Activated CD4-positive, alpha-beta memory T cell treated with anti-CD3 and anti-CD28 coated beads, Interleukin-2, amount 10 ng/mL, durations not matched to agents 7 days and 5 days (primary cell): Measurements from ENCODE around the gene AHNAK. TPM values are rescaled to one million over a fixed set of nuclear protein-coding genes. Genes with fewer than 3 reads are reported as not detected.

ENCODE experiments used
- CTCF ChIA-PET: fragments of 350-600 bp; sonication (Branson Sonifier 250); formaldehyde crosslinking; loops from one replicate; lab custom pipeline; 2021; ENCODE audit warnings: antibody characterized with exemption, inconsistent platforms; lab: Charles Lee
- POLR2A ChIA-PET: fragments of 350-600 bp; sonication (Branson Sonifier 250); formaldehyde crosslinking; loops from one replicate; lab custom pipeline; 2021; ENCODE audit warnings: antibody characterized with exemption; lab: Charles Lee
- DNase-seq: peaks from one replicate; pipeline ENCODE4 v3.0.0-alpha.2; 2020
- H3K27ac Mint-ChIP-seq: one replicate; pipeline ENCODE4 v1.8.0; 2021; ENCODE audit warnings: mild to moderate bottlenecking, mixed read lengths
- H3K27me3 Mint-ChIP-seq: one replicate; pipeline ENCODE4 v1.8.0; 2021; ENCODE audit warnings: mixed read lengths
- H3K36me3 Mint-ChIP-seq: one replicate; pipeline ENCODE4 v1.8.0; 2021; ENCODE audit warnings: low read depth, mixed read lengths
- H3K4me1 Mint-ChIP-seq: one replicate; pipeline ENCODE4 v1.8.0; 2021; ENCODE audit warnings: mixed read lengths
- H3K4me3 Mint-ChIP-seq: one replicate; pipeline ENCODE4 v1.8.0; 2021; ENCODE audit warnings: mild to moderate bottlenecking, mixed read lengths
- H3K9me3 Mint-ChIP-seq: one replicate; pipeline ENCODE4 v1.8.0; 2021; ENCODE audit warnings: mixed read lengths
- total RNA-seq, 2 experiments: library from RNA; stranded (reverse); gene quantifications; one replicate each; pipeline ENCODE4 v1.2.3, GENCODE V29; 2021

AHNAK gene
- total RNA-seq, 2 experiments from 2014 or later = 323 to 360 TPM

- no peak overlapping the region for H3K27ac Mint-ChIP-seq
- peaks cover 5% of the 10 kb centered on the region for H3K4me1 Mint-ChIP-seq
- no peaks in the 10 kb centered on the region for H3K9me3 Mint-ChIP-seq
- no peak for DNase-seq
- ChIA-PET CTCF (interaction anchor here (1.5 to 3.0 kb wide), 2 partner anchors 14 to 18 kb away, joined by 5 to 18 read pairs; no protein-coding TSS in a partner anchor), POLR2A (interaction anchor here (1.3 to 1.5 kb wide), 2 partner anchors 16 to 19 kb away, joined by 4 read pairs; no protein-coding TSS in a partner anchor)
- no peak overlapping the region for H3K4me3 Mint-ChIP-seq
- H3K27me3 Mint-ChIP-seq = peaks cover 23% of the 10 kb centered on the region
- H3K36me3 Mint-ChIP-seq = no peaks in the 10 kb centered on the region
Measured at GRCh38 chr11:62443390-62444235, 103.0 kb downstream of the AHNAK start.

- POLR2A ChIA-PET = no interaction called here
- Mint-ChIP-seq H3K4me1 (peaks cover 10% of the 10 kb centered on the region), H3K9me3 (no peaks in the 10 kb centered on the region), H3K27ac (no peak overlapping the region), H3K36me3 (no peaks in the 10 kb centered on the region), H3K27me3 (peaks cover 4% of the 10 kb centered on the region), H3K4me3 (no peak overlapping the region)
- CTCF ChIA-PET = interaction anchor here (0.6 to 1.7 kb wide), 3 partner anchors 16 to 60 kb away, joined by 3 to 7 read pairs (median 4); no protein-coding TSS in a partner anchor
- DNase-seq = no peak
Measured at GRCh38 chr11:62439785-62440602, 106.6 kb downstream of the AHNAK start.

GRCh38 chr11:62438641-62439040, 108.0 kb downstream of the AHNAK start:
- DNase-seq = no peak
- Mint-ChIP-seq H3K27ac (no peak overlapping the region), H3K9me3 (no peaks in the 10 kb centered on the region), H3K36me3 (no peaks in the 10 kb centered on the region), H3K4me1 (peaks cover 10% of the 10 kb centered on the region), H3K27me3 (peaks cover 2% of the 10 kb centered on the region), H3K4me3 (no peak overlapping the region)
- CTCF ChIA-PET = interaction anchor here (0.7 to 1.7 kb wide), 4 partner anchors 14 to 104 kb away, joined by 4 to 7 read pairs (median 5); no protein-coding TSS in a partner anchor
- POLR2A ChIA-PET = no interaction called here

- Mint-ChIP-seq H3K27ac (no peak overlapping the region), H3K27me3 (peaks cover 2% of the 10 kb centered on the region), H3K36me3 (no peaks in the 10 kb centered on the region), H3K4me3 (no peak overlapping the region), H3K9me3 (no peaks in the 10 kb centered on the region), H3K4me1 (peaks cover 12% of the 10 kb centered on the region)
- DNase-seq = no peak
- CTCF ChIA-PET = interaction anchor here (1.1 to 3.9 kb wide), 2 partner anchors 13 to 23 kb away, joined by 6 to 18 read pairs; no protein-coding TSS in a partner anchor
- POLR2A ChIA-PET = interaction anchor here (0.8 to 1.0 kb wide), 3 partner anchors 9 to 35 kb away, joined by 3 to 4 read pairs (median 3); no protein-coding TSS in a partner anchor
Measured at GRCh38 chr11:62437616-62438015, 109.0 kb downstream of the AHNAK start.

- Mint-ChIP-seq H3K9me3 (no peaks in the 10 kb centered on the region), H3K4me1 (peaks cover 22% of the 10 kb centered on the region), H3K36me3 (no peaks in the 10 kb centered on the region), H3K4me3 (no peak overlapping the region), H3K27me3 (peaks cover 2% of the 10 kb centered on the region), H3K27ac (no peak overlapping the region)
- no peak for DNase-seq
- POLR2A ChIA-PET = interaction anchor here (0.6 to 1.1 kb wide), 6 partner anchors 9 to 155 kb away, joined by 3 read pairs; partner anchors contain the start of gene TUT1
- CTCF ChIA-PET = interaction anchor here (0.6 to 3.9 kb wide), 5 partner anchors 8 to 64 kb away, joined by 3 to 18 read pairs (median 4); no protein-coding TSS in a partner anchor
Measured at GRCh38 chr11:62435846-62436660, 110.6 kb downstream of the AHNAK start.

- Mint-ChIP-seq H3K9me3 (no peaks in the 10 kb centered on the region), H3K27me3 (peaks cover 2% of the 10 kb centered on the region), H3K36me3 (no peaks in the 10 kb centered on the region), H3K4me3 (no peak overlapping the region), H3K4me1 (peaks cover 39% of the 10 kb centered on the region), H3K27ac (no peak overlapping the region)
- DNase-seq = no peak
- CTCF ChIA-PET = interaction anchor here (0.9 to 1.0 kb wide), 2 partner anchors 9 to 11 kb away, joined by 3 to 4 read pairs; no protein-coding TSS in a partner anchor
- POLR2A ChIA-PET = no interaction called here
Measured at GRCh38 chr11:62433904-62434276, 112.7 kb downstream of the AHNAK start.

- H3K27ac Mint-ChIP-seq = no peak overlapping the region
- peaks cover 45% of the 10 kb centered on the region for H3K4me1 Mint-ChIP-seq
- H3K9me3 Mint-ChIP-seq = no peaks in the 10 kb centered on the region
- ChIA-PET CTCF (interaction anchor here (0.9 to 1.0 kb wide), 2 partner anchors 9 to 12 kb away, joined by 3 to 4 read pairs; no protein-coding TSS in a partner anchor), POLR2A (interaction anchor here (0.6 kb wide), 1 partner anchor 30 kb away, joined by 4 read pairs; no protein-coding TSS in a partner anchor)
- no peak overlapping the region for H3K4me3 Mint-ChIP-seq
- no peak for DNase-seq
- H3K36me3 Mint-ChIP-seq = no peaks in the 10 kb centered on the region
- no peaks in the 10 kb centered on the region for H3K27me3 Mint-ChIP-seq
Measured at GRCh38 chr11:62433141-62433903, 113.3 kb downstream of the AHNAK start.

- H3K9me3 Mint-ChIP-seq = no peaks in the 10 kb centered on the region
- no peak overlapping the region for H3K27ac Mint-ChIP-seq
- no peak overlapping the region for H3K4me3 Mint-ChIP-seq
- ChIA-PET POLR2A (interaction anchor here (0.6 kb wide), 1 partner anchor 30 kb away, joined by 4 read pairs; no protein-coding TSS in a partner anchor), CTCF (interaction anchor here (0.7 to 1.0 kb wide), 2 partner anchors 8 to 125 kb away, joined by 3 to 4 read pairs; no protein-coding TSS in a partner anchor)
- no peaks in the 10 kb centered on the region for H3K27me3 Mint-ChIP-seq
- no peak for DNase-seq
- H3K36me3 Mint-ChIP-seq = no peaks in the 10 kb centered on the region
- H3K4me1 Mint-ChIP-seq = peaks cover 51% of the 10 kb centered on the region
Measured at GRCh38 chr11:62432695-62433094, 113.9 kb downstream of the AHNAK start.

GRCh38 chr11:62431171-62431901, 115.3 kb downstream of the AHNAK start:
- H3K4me3 Mint-ChIP-seq = no peak overlapping the region
- ChIA-PET CTCF (no interaction called here), POLR2A (no interaction called here)
- no peak overlapping the region for H3K27ac Mint-ChIP-seq
- H3K27me3 Mint-ChIP-seq = no peaks in the 10 kb centered on the region
- H3K36me3 Mint-ChIP-seq = no peaks in the 10 kb centered on the region
- no peaks in the 10 kb centered on the region for H3K9me3 Mint-ChIP-seq
- H3K4me1 Mint-ChIP-seq = peaks cover 62% of the 10 kb centered on the region
- no peak for DNase-seq

GRCh38 chr11:62430425-62430824, 116.2 kb downstream of the AHNAK start:
- POLR2A ChIA-PET = interaction anchor here (6.9 kb wide), 1 partner anchor 112 kb away, joined by 99 read pairs; no protein-coding TSS in a partner anchor
- H3K4me1 Mint-ChIP-seq = peaks cover 64% of the 10 kb centered on the region
- no peak for DNase-seq
- CTCF ChIA-PET = no interaction called here
- peak overlapping the region; percentile 6 for H3K27ac Mint-ChIP-seq
- no peaks in the 10 kb centered on the region for H3K36me3 Mint-ChIP-seq
- H3K9me3 Mint-ChIP-seq = no peaks in the 10 kb centered on the region
- no peak overlapping the region for H3K4me3 Mint-ChIP-seq
- H3K27me3 Mint-ChIP-seq = no peaks in the 10 kb centered on the region
